Stimulated activated CD8-positive, alpha-beta memory T cell treated with anti-CD3 and anti-CD28 coated beads, Interleukin-12 subunit alpha, Interleukin-12 subunit beta, amount 100 ng/mL, for 24 hours (primary cell): Measurements from ENCODE around the gene TRAPPC10.

Source experiments
- DNase-seq: peaks from one replicate; pipeline ENCODE4 v3.0.0-alpha.2; 2020; ENCODE audit errors: extremely low read depth

Gene TRAPPC10

DNA sequence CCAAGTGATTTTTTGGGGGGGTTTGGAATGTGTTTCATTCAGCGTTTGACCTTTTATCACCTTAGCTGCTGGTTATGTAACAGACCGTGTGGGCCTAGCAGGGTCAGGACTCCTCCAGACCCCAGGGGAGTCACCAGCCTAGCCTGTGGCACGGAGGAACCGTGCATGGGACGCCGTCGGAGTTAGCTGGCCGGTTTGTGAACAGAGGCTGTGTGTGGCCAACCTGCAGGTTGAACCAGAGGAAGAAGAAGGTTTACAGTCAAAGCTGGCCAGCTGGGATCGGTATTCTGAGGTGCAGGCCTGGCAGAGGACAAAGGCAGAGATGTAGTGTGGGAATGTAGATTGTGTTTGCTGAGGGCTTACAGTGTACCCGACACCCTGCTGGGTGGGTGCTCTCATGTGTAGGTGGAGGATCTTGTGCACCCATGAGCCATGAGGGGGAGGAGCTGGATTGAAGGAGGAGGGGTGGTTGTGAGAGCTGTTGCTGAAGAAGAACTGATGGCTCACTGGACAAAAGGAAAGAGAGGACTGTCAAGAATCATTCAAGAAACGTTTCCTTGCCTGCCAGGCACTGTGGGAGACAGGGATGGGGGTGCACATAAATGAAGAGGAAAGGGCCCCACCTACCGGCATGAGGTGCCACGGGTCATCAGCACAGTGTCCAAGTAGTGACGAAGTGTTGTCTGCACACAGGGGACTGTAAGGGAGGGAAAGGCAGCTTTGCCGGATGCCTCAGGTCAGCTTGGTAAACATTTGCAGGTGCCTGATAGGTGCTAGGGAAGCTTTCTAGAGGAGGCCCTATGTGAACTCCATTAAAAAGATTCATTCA is 55.1 kb downstream of the TRAPPC10 start:
- no peak for DNase-seq

DNA sequence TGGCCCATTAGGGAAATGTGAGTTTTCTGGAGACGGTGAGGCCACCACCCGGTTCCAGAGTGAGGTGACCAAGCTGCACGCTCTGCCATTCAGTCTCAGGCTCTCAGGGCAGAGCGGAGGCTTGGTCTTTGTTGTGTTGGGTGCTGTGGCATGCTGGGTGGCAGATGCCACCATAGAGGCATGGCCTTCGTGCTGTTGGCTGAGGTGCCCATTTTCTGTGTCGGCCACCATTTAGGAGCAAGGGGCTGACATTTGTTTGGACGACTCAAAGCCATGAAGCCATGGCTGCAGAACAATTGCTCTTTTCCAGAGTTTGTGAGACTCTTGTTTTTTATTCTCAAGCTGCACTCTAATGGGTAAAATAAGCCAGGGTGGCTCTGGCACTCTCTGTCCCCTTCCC is 58.3 kb downstream of the TRAPPC10 start:
- DNase-seq, result no peak

DNA sequence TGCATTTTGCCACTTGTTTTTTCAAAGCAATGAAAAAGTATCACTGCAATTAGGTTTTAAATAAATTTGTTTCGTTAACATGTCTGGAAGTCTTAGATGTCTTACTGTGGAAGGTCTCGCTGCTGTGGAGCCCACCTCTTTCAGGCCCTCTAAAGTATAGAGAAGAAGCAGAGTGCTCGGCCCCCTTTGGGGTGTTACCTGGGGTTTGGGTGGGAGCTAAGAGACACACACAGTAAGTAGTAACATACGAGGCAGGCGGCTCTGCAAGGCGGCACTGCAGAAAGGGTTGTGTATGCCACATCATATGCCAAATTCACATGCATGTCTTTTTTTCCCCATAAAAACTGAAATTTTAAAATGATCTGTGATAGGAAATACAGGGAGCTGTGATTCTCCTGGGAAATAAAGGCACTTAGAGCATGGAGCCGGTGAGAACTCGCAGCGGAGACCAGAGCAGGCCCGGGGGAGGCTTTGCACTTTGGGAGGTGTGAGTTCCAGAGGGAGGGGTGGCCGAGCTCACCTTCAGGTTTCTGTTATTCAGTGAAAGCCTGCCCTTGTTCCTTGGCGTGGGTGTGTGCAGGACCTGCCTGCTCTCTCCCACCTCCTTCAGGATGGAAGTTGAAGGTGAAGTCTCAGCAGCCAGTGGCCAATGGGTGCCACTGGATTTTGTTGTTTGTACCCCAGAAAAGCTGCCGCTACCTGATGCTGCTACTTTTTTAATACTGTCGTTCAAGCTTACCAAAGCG is 59.4 kb downstream of the TRAPPC10 start:
- no peak for DNase-seq

DNA sequence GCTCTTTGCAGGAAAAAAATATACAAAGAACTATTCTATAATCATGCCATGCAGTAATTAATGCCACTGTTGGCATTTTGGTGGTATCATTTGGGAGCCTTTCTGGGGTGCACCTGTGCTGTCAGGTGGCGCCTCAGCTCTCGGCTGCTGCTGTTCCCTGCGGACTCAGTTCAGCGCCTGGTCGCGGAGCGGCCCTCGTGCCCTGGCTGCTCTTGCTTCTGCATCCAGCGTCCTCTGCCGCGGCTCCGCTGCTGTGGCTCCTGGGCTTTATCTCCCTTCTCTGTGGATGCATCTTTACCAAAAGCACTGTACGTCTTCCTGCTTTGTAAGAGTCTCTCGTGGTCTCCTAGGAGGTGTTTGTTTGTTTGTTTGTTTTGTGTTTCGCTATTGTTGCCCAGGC is 60.0 kb downstream of the TRAPPC10 start:
- no peak for DNase-seq

DNA sequence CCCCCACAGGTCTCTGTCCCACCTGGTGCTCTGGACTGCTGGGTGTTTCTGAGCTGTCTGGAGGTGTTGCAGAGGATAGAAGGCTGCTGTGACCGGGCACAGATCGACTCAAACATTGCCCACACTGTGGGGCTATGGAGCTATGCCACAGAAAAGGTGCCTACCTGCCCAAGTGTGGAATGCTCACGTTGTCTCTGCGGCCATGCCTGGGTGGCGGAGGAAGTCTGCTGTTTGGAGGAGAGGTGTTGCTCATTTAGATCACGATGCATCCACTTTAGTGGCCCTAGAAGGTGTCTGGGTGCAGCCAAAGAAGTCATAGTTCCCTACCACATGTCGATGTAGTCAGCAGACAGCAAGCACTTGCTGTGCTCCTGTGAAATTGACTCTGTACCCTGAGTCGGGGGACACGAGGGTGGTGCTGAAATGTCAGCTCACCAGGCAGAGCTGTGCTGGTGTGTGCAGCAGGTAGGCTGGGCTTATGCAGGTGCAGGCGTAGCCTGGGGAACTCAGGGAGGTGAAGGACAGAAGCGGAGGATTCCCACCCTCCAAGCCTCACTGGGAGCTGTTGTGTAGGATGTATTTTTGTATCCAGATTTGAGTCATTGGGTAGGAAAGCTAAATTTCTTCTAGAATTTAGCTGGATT is 62.3 kb downstream of the TRAPPC10 start:
- DNase-seq, result no peak

DNA sequence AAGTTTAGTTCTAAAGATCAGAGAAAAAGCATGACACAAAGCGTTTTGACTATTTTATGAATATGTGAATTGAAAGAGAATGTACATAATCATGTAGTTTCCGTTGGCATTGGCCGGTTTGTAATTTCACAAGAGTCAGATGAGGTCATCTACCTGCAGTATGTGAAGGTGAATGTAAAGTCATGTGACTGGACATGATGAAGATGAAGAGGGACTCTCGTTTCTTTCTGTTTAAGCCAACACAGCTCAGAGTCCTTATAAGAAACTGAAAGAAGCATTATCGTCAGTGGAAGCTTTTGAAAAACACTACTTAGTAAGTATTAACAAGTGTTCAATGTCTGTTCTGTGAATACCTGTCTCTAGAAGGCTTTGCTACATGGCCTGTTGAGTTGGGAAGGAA is 64.2 kb downstream of the TRAPPC10 start:
- no peak for DNase-seq

DNA sequence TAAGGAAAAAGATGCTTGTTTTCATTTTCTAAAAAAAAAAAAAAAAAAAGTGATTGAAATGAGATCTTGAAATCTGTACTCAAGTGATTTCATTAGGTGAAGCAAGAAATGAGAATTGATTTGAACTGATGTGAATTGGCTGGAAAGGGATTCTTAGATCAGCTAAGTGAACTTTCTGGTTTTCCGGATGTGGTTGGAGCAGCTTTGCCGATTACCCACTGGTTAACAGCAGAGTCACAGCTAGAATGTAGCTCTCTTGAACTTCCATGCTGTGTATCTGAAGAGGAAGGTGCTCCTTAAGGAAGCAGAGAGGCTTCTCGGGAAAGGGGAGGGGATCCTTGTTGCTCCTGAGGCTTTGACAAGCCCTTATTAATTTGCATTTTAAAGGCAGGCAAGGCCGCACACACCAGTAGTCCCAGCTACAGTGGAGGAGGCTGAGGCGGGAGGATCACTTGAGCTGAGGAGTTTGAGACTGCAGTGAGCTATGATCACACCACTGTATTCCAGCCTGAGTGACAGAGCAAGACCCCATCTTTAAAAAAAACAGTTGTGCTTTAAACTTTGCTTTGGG is 66.4 kb downstream of the TRAPPC10 start:
- DNase-seq, result no peak

DNA sequence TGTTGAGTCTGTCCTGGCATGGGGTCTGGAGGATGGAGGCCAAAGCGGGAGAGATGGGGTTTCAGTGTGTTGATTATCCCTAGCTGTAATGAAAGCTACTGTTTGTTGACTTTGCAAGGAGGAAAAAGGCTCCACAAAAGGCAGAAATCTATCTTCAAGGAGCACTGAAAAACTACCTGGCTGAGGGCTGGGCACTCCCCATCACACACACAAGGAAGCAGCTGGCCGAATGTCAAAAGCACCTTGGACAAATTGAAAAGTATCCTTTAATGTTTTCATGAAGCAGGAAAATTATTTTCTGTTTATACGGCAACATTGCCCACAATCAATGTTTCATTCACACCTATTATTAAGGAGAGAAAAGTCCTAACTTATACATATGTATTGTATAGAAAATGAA is 67.3 kb downstream of the TRAPPC10 start:
- DNase-seq, result no peak

DNA sequence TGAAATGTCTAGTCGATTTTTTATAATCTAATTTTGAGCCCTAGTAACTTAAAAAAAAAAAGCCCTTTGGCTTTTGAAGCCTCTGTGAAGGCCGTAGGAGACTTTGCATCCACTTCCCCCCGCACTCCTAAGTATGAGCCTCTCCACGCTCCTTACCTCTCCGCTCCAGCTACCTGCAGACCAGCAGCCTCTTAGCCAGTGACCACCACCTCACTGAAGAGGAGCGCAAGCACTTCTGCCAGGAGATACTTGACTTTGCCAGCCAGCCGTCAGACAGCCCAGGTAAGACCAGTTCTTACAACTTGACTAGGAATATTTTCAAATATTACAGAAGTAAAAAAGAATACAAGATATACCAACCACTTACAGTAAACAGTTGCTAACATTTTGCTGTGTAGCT is 67.7 kb downstream of the TRAPPC10 start:
- DNase-seq, result no peak

DNA sequence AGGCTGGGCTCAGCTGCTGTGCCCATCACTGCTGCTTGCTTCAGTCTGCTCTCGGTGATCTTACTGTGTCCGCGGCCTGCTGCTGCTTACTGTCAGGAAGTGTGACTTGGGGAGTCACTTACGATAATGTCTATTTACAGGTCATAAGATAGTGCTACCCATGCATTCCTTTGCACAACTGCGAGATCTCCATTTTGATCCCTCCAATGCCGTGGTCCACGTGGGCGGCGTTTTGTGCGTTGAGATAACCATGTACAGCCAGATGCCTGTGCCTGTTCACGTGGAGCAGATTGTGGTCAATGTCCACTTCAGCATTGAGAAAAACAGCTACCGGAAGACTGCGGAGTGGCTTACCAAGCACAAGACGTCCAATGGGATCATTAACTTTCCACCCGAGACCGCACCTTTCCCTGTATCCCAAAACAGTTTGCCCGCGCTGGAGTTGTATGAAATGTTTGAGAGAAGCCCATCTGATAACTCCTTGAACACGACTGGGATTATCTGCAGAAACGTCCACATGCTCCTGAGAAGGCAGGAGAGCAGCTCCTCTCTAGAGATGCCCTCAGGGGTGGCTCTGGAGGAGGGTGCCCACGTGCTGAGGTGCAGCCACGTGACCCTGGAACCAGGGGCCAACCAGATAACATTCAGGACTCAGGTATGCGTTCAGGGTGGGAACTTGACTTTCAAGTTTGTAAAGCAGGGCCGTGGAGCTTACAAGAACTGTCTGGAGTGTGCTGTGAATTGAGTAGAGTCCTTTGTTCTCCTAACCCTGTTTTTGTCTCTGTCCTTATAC is 70.7 kb downstream of the TRAPPC10 start:
- no peak for DNase-seq

DNA sequence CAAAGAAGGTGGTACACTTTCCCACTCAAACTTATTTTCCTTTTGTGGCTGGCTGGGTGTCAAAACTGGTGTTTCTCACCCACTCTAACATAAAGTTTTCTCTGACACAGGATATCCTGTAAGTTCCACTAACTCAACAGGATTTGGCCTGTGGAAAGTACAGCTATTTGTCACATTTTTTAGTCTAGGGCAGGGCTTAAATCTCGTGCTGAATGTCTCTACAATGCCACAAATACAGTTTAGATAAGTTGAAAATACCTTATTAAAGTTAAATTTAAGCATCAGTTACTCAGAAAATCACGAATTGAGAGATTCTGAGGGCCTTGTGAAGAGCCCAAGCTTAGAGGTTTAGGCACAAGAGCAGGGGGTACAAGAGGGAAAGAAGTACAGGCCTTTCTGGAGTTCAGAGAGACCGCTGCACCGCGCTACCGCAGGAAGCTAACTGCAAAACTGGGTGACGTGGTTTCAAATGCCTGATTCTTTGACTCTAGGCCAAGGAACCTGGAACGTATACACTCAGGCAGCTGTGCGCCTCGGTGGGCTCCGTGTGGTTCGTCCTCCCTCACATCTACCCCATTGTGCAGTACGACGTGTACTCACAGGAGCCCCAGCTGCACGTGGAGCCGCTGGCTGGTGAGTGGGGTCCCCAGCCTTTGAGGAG is 71.7 kb downstream of the TRAPPC10 start:
- DNase-seq, result no peak

DNA sequence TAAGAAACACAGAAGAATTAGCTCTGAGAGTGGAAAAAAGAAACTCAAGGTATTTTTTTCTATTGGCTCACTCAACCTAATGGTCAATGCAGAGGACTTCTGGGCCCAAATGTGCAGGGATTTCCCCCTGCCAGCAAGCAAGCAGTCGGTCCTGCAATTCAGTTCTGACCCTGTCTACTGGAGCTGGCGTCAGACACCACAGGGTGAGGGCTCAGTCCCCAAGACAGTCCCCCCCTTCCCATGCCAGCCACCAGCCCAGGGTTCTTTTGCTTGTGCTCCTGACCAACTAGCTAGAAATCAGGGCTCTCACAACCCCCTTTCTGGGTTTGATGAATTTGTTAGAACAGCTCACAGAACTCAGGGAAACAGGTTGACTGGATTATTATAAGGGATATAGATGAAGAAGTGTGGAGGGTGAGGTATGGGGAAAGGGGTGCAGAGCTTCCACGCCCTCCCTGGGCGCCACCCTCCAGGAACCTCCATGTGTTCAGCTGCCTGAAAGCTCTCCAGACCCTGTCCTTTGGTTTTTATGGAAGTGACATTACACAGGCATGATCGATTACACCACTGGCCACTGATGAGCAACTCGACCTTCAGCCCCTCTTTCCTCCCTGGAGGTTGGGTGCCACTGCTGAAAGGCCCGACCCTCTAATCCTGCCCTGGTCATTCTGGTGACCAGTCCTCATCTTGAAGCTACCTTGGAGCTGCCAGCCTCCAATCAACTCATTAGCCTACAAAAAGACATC is 72.6 kb downstream of the TRAPPC10 start:
- no peak for DNase-seq

DNA sequence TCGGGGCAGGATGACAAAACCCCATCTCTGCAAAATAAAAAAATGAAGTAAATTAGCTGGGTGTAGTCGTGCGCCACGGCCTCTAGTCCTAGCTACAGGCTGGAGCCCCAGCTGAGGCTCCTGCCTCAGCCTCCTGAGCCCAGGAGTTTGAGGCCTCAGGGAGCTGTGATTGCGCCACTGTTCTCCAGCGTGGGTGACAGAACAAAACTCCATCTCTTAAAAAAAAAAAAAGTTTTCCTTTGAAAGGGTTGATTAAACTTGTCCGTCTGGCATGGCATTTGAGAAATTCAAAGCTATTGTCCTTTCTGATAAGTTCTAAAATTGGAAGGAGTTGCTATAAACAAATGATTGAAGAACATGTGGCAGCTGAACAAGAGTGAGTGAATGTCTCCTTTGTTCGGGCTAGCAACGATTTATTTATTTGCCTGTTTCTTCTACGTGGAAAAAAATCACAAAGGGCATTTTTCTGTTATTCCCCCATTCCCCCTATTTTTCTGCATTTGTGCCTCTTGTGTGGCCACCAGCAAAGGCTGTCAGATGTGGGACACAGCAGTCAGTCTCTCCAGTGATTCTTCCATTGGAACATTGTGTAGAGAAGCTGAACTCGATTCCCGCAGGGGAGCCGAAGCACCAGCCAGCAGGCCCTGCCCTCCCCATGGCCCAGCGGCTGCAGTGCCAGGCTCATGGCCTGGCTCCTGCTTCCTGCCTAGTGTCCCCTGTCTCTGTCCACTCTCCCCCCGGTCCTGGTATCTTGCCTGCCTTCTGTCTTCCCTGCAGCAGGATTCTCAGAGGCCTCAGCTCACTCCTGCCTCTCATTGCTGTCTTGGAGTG is 73.6 kb downstream of the TRAPPC10 start:
- no peak for DNase-seq

DNA sequence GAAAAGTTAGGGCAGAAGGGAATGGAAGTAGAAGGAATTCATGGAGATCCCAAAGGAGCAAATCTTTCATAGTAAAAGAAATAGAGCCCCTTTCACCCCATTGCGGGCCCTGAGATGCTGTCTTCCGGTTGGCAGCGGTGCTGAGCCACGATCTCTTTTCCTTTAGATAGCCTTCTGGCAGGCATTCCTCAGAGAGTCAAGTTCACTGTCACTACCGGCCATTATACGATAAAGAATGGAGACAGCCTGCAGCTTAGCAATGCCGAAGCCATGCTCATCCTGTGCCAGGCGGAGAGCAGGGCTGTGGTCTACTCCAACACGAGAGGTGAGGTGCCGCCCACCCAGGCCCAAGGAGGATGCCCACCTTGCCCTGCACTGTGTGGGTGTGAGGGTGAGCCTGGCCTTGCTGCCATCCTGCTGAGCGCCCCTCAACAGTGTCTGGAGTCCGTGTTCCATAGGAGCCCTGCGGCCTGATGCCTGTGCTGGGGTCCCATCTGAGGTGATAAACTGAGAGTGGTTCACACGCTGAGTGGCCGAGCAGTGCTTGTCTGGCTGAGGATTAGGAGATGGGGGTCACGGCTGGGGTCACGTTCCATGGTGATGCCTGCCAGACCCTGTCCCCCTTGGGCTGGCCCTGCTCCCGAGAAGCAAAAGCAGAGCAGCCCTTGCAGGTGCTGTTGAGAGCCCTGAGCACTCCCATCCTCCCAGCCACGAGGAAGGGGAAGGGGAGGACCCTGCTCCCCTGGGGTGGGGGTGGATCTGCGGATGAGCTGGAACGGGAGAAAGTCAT is 74.7 kb downstream of the TRAPPC10 start:
- no peak for DNase-seq

DNA sequence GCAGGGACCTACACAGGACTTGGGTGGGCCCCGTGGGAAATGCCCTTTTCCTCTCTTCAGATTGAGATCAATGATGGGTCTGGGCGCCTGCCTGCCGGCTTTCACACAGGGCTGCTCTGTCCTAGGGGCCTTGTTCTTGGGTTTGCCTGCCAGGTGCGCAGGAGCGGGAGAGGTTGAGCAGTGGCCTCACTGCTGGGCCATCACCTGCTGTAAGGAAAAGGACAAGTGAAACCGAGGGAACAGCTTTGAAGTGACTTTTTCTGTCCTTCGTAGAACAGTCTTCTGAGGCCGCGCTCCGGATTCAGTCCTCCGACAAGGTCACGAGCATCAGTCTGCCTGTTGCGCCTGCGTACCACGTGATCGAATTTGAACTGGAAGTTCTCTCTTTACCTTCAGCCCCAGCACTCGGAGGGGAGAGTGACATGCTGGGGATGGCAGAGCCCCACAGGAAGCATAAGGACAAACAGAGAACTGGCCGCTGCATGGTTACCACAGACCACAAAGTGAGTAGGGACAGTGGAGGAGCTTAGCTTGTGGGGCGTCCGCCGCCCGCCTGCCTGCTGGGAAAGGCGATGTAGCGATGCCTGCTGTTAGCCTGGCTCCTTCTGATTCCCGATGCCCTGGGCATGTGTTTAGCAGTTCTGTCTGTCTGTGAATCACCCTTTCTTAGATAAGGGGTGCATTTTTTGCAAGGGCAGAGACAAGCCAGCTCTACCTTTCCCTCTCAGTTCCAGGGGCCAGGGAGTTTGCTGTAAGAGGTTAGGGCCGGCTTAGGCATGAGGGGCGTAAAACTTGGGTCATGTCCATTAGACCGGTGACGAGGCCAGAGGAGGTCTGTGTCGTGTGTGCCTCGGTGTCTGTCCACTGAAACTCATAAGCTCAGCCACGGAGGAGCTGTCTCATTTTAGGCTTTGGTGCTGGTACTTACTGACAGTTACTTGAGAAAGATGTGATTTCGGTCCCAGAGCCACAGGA is 75.6 kb downstream of the TRAPPC10 start:
- no peak for DNase-seq

DNA sequence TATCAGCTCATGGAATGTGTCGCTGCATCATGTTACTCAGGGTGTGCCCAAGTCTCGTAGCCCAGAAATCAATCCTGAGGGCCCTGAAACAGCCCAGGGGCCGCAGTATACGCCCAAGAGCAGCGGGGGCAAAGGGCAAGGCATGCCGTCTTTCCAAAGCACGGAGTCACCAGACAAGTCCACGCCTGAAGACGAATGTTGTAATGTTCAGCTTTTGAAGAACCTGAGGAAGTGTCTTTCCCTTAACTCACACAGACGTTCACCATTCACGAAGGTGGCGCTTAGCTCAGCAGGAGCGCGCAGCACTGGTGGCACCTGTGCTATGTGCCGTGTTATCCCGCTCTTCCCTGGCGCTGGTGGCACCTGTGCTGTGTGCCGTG is 76.3 kb downstream of the TRAPPC10 start:
- DNase-seq, result no peak
